8988T (cell line): ENCODE results near the gene LHX4.

Experiments
- DNase-seq: peaks from one replicate; pipeline ENCODE4 v3.0.0; 2011

The LHX4 gene

GRCh38 chr1:180247061-180247460 is 17.0 kb downstream of the LHX4 start:
- DNase-seq: no peak

- no peak for DNase-seq
These were observed 17.5 kb downstream of the LHX4 start for GRCh38 chr1:180247580-180247979.

DNA sequence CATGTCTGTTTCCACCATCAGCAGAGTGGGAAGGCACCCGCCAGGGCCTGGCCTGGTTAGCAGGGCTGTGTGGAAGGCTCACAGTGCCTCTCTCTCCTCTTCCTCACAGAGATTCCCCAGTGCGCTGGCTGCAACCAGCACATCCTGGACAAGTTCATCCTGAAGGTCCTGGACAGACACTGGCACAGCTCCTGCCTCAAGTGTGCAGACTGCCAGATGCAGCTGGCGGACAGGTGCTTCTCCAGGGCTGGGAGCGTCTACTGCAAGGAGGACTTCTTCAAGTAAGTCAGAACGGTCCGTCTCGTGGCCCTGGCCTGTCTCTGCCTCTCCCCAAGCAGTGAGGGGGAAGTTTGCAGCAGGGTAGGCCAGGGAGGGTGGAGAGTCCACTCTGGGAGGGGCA is 18.1 kb downstream of the LHX4 start:
- no peak for DNase-seq

GRCh38 chr1:180248731-180249681 is 18.9 kb downstream of the LHX4 start:
- DNase-seq: no peak

DNA sequence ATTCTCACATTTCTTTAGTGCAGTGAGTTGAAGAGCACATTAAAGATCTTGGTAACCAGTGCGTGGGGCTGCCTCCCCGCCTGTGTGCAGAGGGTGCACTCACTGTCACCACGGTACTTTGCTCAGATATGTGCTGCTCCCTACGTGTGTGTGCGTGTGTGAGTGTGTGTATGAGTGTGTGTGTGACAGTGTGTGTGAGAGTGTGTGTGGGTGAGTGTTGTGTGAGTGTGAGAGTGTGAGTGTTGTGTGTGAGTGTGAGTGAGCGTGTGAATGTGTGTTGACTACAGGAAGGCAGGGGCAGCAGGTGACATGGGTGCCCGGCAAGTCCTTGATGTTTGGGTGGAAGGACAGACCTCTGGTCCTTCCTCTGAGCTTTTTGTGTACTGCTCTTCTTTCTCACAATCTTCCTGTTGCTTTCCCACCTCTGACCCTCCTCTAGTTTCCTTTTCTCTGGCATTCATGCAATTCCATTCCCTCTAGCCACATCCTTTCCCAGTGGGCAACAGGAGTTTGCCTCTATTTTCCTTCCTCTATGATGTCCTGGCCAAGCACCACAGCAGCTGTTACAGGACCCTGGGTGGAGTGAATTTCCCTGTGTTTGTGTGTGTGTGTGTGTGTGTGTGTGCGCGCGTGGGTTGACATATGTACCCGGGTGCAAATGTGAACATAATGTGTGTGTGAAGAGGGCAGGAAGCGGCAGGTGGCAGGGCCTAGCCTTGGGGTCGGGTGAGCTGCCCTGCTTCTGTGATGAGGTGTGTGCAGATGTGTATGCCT is 19.8 kb downstream of the LHX4 start:
- DNase-seq: no peak

DNA sequence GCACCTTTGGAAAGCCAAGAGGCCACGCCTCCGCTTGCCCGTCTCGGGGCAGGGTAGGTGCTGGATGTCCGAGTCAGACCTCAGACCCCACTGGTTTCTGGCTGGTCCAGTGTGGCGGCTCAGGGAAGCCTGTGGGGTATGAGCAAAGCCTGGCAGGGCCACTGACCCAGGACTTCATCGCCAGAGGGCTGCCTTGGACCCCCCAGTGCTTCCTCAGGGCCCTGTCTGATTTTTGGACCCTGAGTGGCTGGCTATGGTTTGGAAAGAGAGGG is 20.4 kb downstream of the LHX4 start:
- no peak for DNase-seq

- DNase-seq: no peak
These were observed 20.9 kb downstream of the LHX4 start for GRCh38 chr1:180250883-180251509.

- DNase-seq: no peak
These were observed 21.7 kb downstream of the LHX4 start for GRCh38 chr1:180251526-180252305.

DNA sequence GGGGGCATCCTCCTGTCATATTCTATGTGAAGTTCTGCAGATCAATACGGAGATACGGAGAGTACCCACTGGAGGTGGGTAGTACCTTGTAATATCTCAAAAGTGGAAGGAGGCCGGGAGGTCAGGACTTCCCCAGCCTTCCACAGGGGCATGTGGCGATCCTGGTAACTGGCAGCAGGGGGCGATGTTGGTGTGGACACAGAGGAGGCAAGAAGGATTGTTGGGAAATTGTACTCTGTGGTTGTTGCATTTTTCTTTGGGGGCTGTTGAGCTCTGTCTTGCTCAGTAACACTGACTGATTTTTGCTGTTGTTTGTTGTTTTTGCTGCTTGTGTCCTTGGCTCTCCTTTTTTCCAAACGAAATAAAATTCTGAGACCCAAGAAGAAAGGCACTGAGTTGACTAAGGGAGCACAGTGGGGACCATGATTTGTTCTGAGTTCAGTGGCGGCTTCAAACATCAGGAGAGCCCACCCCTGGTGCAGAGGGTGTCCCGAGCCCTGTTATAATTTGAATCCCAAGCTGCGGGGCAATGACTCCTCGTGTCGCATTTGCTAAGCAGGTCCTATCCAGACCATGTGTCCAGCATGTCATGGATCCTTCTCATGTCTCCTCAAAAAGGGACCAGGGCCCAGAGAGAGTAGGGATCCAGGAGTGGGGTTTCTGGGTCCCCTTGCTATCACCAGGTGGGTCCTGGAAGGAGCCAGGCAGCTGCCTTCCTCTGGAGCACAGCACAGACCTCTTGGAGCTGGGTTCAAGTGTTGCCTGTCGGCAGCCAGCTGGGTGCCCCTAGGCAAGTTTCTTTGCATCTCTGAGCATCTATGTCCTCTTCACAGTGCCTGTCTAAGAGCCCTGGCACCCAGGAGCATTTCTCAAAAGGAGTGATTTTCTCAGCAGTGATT is 22.8 kb downstream of the LHX4 start:
- DNase-seq: no peak

DNA sequence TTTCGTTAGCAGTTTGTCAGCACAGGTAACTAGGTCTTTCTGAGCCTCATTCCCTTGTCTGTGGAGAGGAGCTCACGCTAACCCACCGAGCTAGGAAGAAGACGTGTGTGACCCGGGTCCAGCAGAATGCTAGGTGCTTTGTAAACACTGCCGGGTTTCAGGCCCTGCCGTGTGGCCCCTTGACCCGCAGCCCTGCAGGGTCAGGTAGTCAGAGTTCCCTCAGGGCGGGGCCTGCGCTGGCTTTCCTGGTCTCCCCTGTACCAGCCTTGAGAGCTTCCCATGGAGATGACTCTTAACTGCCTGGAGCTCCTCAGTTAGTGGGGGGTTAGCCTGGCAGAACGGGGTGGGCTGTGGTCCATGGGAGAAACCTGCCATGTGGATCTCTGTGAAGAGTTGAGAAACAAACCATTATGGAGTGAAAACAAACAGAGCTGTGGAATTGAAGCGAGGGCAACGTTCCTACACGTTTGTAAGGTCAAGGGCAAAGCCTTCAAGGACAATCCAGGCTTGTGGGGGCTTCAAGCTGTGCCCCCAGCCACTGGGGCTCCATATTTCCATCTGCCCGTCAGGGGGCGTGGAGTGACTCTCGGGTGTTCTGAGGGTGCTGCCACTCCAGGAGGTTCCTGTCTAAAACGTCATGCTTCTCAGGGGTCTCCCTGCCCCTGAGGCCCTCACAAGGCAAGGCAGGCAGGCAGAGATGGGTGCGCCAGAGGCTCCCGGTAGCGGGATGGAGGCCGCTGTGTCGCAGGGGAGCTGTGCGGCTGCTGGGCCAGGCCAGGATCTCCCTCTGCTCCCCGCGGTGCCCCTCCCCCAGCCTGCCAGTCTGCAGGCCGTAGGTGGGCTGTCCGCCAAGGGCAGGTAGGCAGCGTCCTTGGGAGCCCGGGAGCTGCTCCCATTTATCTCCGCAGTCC is 23.8 kb downstream of the LHX4 start:
- no peak for DNase-seq

GRCh38 chr1:180254496-180254819 is 24.4 kb downstream of the LHX4 start:
- DNase-seq: no peak

DNA sequence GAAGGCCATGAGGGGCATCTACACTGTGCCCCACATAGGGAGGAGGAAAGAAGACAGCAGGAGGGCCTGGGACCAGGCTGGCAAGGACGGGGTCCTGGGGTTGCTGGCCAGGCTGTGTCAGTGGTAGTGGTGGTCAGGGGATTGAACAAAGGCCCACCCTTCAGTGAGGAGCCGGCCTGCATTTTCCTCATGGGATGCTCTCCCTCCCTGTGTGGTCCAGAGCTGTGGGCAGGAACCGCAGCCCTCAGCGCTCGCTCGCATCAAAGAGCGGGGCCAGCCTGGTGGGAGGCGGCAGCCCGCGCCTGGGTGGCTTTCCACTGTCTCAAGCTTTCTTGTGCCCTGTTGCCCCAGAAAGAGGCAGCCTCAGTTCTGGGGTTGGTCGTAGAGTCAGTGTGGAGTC is 24.8 kb downstream of the LHX4 start:
- no peak for DNase-seq

- DNase-seq: no peak
These were observed 25.7 kb downstream of the LHX4 start for GRCh38 chr1:180255536-180256340.

GRCh38 chr1:180256341-180257027 is 26.4 kb downstream of the LHX4 start:
- DNase-seq: no peak

DNA sequence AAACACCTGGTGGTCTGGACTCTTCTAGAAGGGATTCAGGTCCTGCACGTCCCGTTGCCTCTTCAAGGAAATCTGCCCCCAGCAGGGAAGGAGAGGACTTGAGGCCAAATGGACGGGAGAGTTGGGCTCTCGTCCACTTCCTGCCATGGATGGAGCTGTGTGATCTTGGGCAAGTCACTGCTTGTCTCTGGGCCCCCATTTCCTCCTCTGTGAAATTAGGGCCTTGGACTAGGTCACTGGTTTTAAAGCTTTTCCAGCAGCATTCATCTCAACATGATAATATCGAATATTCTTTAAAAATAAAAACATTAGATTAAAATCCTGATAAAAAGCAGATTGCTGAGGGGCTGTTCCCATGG is 26.9 kb downstream of the LHX4 start:
- no peak for DNase-seq

GRCh38 chr1:180257486-180257885 is 27.4 kb downstream of the LHX4 start:
- DNase-seq: no peak

GRCh38 chr1:180258290-180258689 is 28.2 kb downstream of the LHX4 start:
- DNase-seq: no peak

DNA sequence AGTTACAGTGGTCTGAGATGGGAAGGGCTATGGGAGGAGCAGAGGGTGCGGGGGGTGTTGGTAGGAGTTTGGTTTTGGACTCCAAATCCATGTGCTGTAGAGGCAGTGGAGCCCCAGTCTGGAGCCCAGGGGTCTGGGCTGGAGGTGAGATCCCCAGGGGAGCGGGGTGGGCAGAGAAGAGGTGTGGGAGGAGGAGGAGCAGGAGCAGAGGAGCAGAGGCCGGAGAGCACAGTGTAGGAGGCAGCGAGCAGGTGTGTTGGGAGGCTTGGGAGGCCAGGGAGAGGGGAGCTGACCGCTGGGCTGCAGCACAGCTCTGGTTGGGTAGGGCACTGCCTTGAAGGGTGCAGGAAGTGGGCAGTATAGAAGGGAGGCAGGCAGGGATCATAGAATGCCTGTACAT is 28.9 kb downstream of the LHX4 start:
- no peak for DNase-seq
